Measurements from ENCODE around the gene NTN4.

DNA sequence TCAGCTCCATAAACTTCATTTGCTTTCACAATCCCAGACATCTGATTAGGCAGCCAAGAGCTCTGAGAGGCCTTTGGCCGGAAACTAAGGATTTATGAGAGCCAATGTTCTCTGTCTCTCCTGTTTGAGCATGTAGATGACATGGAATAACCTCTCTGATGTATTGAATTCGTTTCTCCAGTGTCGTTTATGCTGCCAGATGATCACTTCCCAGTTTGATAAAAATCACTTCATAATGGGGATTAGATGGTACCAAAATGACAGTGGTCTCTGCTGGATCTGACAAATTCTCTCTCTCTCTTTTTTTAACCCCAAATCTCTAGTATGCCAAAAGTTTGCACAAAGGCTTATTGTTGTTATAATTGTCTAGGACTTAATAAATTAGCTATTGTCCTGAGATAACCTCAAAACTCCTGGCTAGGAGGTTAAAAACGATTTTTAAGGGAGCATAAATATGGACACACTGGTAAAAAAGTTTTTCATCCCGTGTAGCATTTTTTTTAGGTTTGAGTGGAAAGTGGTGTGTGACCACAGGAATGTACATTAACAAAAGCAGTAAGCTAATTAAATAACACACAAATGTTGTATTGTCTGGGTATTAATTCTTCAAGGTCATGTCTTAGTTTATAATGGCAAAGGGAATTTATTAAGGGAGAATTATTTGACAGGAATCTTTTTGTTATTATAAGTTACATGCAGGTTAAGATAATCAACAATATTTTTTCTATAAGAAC lies 156.7 kb downstream of the NTN4 start:
- TF ChIP-seq POLR2AphosphoS5 (IDR thresholded peaks at IDR 0.05; ENCODE audit: low read depth, low read length) (no peak), SIN3A (IDR thresholded peaks at IDR 0.05; ENCODE audit: borderline replicate concordance, insufficient read depth, low read length) (no peak), TAF1 (IDR thresholded peaks at IDR 0.05; ENCODE audit: borderline replicate concordance, insufficient read depth, low read length) (no peak)
- TF ChIP-seq, protein P1, sequence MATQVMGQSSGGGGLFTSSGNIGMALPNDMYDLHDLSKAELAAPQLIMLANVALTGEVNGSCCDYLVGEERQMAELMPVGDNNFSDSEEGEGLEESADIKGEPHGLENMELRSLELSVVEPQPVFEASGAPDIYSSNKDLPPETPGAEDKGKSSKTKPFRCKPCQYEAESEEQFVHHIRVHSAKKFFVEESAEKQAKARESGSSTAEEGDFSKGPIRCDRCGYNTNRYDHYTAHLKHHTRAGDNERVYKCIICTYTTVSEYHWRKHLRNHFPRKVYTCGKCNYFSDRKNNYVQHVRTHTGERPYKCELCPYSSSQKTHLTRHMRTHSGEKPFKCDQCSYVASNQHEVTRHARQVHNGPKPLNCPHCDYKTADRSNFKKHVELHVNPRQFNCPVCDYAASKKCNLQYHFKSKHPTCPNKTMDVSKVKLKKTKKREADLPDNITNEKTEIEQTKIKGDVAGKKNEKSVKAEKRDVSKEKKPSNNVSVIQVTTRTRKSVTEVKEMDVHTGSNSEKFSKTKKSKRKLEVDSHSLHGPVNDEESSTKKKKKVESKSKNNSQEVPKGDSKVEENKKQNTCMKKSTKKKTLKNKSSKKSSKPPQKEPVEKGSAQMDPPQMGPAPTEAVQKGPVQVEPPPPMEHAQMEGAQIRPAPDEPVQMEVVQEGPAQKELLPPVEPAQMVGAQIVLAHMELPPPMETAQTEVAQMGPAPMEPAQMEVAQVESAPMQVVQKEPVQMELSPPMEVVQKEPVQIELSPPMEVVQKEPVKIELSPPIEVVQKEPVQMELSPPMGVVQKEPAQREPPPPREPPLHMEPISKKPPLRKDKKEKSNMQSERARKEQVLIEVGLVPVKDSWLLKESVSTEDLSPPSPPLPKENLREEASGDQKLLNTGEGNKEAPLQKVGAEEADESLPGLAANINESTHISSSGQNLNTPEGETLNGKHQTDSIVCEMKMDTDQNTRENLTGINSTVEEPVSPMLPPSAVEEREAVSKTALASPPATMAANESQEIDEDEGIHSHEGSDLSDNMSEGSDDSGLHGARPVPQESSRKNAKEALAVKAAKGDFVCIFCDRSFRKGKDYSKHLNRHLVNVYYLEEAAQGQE (IDR thresholded peaks at IDR 0.05; ENCODE audit: insufficient read depth in 1 of 2, low read depth in 2 of 2, low read length in 2 of 2), result no peak

Data from PFSK-1 (cell line).